Measurements from ENCODE around the gene SRSF11. TPM values are rescaled to one million over a fixed set of nuclear protein-coding genes. Genes with fewer than 3 reads are reported as not detected.
"Not testable (repeated sequence)": the region's sequence is repeated elsewhere in the genome, so short reads cannot be mapped to it uniquely, and the experiment has no call there.

SRSF11 gene, protein sequence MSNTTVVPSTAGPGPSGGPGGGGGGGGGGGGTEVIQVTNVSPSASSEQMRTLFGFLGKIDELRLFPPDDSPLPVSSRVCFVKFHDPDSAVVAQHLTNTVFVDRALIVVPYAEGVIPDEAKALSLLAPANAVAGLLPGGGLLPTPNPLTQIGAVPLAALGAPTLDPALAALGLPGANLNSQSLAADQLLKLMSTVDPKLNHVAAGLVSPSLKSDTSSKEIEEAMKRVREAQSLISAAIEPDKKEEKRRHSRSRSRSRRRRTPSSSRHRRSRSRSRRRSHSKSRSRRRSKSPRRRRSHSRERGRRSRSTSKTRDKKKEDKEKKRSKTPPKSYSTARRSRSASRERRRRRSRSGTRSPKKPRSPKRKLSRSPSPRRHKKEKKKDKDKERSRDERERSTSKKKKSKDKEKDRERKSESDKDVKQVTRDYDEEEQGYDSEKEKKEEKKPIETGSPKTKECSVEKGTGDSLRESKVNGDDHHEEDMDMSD
- 100 to 1,000 TPM; 257 to 458 (median 336) TPM for polyA plus RNA-seq (ENCODE audit: insufficient read length in 4 of 4)

- DNase-seq (ENCODE audit: low read depth in 4 of 4, low spot score in 3 of 4), result peak; percentile 85 to 92 (median 88)
Observed at GRCh38 chr1:70221238-70222121, at the start of gene SRSF11. SRSF11 (plus strand) TSS chr1:70221380; CDS start chr1:70221637, 257 bp downstream.

- DNase-seq (ENCODE audit: low read depth in 4 of 4, low spot score in 3 of 4), result no peak
Observed at GRCh38 chr1:70171512-70171911, 49.7 kb upstream of the SRSF11 start.

DNA sequence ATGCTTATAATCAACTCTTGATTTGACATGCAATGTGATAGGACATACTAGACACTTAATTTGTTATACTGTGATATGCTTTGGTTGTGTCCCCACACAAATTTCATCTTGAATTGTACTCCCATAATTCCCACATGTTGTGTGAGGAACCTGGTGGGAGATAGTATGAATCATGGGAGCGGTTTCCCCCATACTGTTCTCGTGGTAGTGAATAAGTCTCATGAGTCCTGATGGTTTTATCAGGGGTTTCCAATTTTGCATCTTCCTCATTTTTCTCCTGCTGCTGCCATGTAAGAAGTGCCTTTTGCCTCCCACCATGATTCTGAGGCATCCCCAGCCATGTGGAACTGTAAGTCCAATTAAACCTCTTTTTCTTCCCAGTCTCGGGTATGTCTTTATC lies 36.0 kb upstream of the SRSF11 start:
- DNase-seq (ENCODE audit: low read depth in 4 of 4, low spot score in 3 of 4), result not testable (repeated sequence)

- no peak for DNase-seq (ENCODE audit: low read depth in 4 of 4, low spot score in 3 of 4)
Observed at GRCh38 chr1:70188522-70188921, 32.7 kb upstream of the SRSF11 start.

DNA sequence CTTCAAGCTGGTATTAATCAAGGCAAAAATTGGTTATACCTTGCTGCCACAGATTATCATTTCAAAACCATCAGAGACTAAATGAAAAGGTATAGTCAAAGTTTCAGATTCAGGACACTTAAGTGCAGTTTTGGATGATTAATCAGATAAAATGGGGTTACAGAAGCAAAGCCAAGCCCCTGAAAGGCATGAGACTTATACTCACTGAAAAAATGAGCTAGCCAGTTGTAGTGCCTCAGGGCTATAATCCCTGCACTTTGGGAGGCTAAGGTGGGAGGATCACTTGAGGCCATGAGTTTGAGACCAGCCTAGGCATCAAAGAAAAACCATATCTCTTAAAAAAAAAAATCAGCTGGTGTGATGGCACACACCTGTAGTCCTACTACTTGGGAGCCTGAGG lies 31.0 kb upstream of the SRSF11 start:
- DNase-seq (ENCODE audit: low read depth in 4 of 4, low spot score in 3 of 4), result no peak

- DNase-seq (ENCODE audit: low read depth in 4 of 4, low spot score in 3 of 4), result not testable (repeated sequence)
Observed at GRCh38 chr1:70192446-70192845, 28.7 kb upstream of the SRSF11 start.

DNA sequence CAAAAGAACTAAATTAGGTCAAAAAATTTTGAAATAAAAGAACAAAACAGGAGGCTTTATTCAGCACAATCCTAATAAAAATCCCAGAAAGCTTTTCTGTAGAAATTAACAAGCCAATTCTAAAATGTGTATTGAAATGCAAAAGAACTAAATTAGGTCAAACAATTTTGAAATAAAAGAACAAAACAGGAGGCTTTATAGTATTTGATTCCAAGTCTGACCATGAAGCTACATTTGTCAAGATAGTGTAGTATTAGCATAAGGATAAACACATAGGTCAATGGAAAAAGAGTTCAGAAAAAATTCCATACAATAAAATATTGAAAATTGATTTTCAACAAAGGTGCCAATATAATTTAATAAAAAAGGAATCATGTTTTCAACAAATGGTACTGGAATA lies 26.6 kb upstream of the SRSF11 start:
- DNase-seq (ENCODE audit: low read depth in 4 of 4, low spot score in 3 of 4), result no peak

GRCh38 chr1:70195342-70195741 lies 25.8 kb upstream of the SRSF11 start:
- DNase-seq (ENCODE audit: low read depth in 4 of 4, low spot score in 3 of 4), result no peak

DNA sequence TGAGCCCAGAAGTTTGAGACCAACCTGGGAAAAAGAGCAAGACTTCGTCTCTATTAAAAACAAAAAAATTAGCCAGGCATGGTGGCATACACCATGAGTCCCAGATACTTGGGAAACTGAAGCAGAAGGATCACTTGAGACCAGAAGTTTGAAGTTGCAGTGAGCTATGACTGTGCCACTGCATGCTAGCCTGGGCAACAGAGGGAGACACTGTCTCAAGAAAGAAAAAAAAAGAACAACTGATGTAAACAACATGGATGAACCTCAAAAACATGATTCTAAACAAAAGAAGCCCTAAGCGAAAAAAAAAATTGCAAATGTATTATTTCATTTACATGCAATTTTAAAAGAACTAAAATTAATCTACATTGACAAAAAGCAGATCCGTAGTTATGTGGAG lies 24.8 kb upstream of the SRSF11 start:
- DNase-seq (ENCODE audit: low read depth in 4 of 4, low spot score in 3 of 4), result no peak

- DNase-seq (ENCODE audit: low read depth in 4 of 4, low spot score in 3 of 4), result no peak
Observed at GRCh38 chr1:70200065-70200464, 21.1 kb upstream of the SRSF11 start.

- DNase-seq (ENCODE audit: low read depth in 4 of 4, low spot score in 3 of 4), result no peak
Observed at GRCh38 chr1:70202173-70202758, 18.9 kb upstream of the SRSF11 start.

GRCh38 chr1:70204139-70204538 lies 17.0 kb upstream of the SRSF11 start:
- no peak for DNase-seq (ENCODE audit: low read depth in 4 of 4, low spot score in 3 of 4)

GRCh38 chr1:70204600-70204999 lies 16.6 kb upstream of the SRSF11 start:
- DNase-seq (ENCODE audit: low read depth in 4 of 4, low spot score in 3 of 4), result no peak

GRCh38 chr1:70205071-70205433 lies 16.1 kb upstream of the SRSF11 start:
- no peak for DNase-seq (ENCODE audit: low read depth in 4 of 4, low spot score in 3 of 4)

GRCh38 chr1:70205434-70206118 lies 15.6 kb upstream of the SRSF11 start, which contains the start of gene LRRC40:
LRRC40 (minus strand) TSS chr1:70205579; CDS start chr1:70205540, 39 bp downstream.
- DNase-seq (ENCODE audit: low read depth in 4 of 4, low spot score in 3 of 4), result peak; percentile 95 to 97 (median 96)

- DNase-seq (ENCODE audit: low read depth in 4 of 4, low spot score in 3 of 4), result not testable (repeated sequence)
Observed at GRCh38 chr1:70206833-70207232, 14.3 kb upstream of the SRSF11 start.

DNA sequence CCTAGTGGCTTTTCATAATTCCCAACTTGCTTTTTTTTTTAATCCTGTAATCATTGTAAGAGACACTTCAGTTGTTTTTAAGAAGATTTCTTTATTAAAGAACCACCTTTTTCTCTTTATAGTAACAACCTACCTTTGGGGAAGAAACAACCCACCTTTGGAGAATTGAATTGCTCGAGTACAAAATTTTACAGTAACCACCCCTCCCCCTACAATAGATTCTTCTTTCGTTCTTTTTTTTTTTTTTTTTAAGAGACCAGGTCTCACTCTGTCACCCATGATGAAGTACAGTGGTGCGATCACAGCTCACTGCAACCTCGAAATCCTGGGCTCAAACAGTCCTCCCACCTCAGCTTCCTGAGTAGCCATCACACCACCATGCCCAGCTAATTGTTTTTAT lies 13.7 kb upstream of the SRSF11 start:
- DNase-seq (ENCODE audit: low read depth in 4 of 4, low spot score in 3 of 4), result no peak

GRCh38 chr1:70208292-70208691 lies 12.9 kb upstream of the SRSF11 start:
- DNase-seq (ENCODE audit: low read depth in 4 of 4, low spot score in 3 of 4), result no peak

- DNase-seq (ENCODE audit: low read depth in 4 of 4, low spot score in 3 of 4), result no peak
Observed at GRCh38 chr1:70210820-70211219, 10.4 kb upstream of the SRSF11 start.

DNA sequence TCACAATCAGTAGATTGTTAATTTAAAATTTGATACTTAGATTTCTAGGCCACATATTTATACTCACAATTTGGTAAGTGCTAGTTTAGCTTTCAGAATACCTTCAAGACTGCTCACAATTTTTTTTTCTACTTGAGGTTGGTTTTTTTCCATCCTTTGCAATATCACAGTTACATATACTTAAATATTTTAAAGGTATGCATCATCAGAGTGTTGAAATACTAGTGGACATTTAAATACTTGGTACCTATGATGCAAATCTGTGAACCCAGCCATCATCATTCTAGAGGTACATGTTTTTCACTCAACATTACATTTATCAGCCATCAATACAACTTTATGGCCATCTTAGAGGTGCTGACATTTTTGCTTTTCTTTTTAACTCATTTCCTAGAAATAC lies 9.6 kb upstream of the SRSF11 start:
- no peak for DNase-seq (ENCODE audit: low read depth in 4 of 4, low spot score in 3 of 4)

Data from left renal pelvis (tissue), 4 donors.